ENCODE data around the gene PSMA5. TPM values are rescaled to one million over a fixed set of nuclear protein-coding genes. Genes with fewer than 3 reads are reported as not detected.
"Not testable (repeated sequence)": the region's sequence is repeated elsewhere in the genome, so short reads cannot be mapped to it uniquely, and the experiment has no call there.

Gene PSMA5
- total RNA-seq, 1 donor from 2014 or later = 84.9 TPM

DNA sequence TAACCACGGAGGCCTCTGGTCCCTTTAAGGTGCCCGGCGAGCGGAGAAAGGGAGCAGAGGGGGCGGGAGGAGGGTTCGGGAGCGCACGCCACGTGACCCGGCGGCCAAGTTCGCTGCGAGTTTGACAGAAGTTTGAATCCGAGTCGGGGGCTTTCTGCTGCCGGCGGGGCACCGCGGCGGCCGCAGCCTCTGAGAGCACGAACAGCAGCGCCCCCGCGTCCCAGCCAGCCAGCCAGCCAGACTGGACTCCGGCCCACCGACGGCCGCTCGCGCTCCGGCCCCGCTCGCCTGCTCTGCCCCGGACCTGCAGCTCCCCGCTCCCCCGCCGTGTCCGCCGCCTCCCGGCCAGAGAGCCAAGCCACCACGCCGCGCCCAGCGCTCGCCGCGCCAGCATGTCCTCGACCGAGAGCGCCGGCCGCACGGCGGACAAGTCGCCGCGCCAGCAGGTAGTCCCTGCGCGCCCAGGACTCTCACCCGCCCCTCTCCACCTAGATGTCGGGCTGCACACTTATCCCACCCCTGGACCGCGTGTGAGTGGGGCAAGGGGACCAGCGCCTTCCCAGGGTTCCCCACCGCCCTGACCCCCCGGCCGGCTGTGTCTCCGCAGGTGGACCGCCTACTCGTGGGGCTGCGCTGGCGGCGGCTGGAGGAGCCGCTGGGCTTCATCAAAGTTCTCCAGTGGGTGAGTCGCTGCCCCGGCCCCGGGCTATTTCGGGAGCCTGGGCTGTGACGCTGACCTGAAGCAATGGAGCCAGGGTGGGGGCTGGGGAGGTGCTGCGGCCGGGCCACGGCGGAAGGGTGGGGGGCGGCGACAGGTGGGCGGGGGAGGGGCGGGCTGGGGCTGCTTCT lies 40.4 kb upstream of the PSMA5 start, which contains the start of gene SYPL2:
Gene SYPL2 (plus strand): TSS at position 95 of the 849 bp plus-strand sequence. CDS start 298 bp downstream, at position 393.
- DNase-seq (ENCODE audit: low spot score) = peak; percentile 35
- Mint-ChIP-seq H3K4me3 (ENCODE audit: unreplicated experiment) (peak within 1 kb of the TSS; percentile 87), H3K36me3 (ENCODE audit: low read depth, unreplicated experiment) (no peaks in the 10 kb centered on the region), H3K27me3 (ENCODE audit: unreplicated experiment) (peaks cover 11% of the 10 kb centered on the region), H3K4me1 (ENCODE audit: unreplicated experiment) (peaks cover 2% of the 10 kb centered on the region), H3K9me3 (ENCODE audit: unreplicated experiment) (no peaks in the 10 kb centered on the region), H3K27ac (ENCODE audit: unreplicated experiment) (no peak within 1 kb of the TSS)
- TF ChIP-seq, protein P1, sequence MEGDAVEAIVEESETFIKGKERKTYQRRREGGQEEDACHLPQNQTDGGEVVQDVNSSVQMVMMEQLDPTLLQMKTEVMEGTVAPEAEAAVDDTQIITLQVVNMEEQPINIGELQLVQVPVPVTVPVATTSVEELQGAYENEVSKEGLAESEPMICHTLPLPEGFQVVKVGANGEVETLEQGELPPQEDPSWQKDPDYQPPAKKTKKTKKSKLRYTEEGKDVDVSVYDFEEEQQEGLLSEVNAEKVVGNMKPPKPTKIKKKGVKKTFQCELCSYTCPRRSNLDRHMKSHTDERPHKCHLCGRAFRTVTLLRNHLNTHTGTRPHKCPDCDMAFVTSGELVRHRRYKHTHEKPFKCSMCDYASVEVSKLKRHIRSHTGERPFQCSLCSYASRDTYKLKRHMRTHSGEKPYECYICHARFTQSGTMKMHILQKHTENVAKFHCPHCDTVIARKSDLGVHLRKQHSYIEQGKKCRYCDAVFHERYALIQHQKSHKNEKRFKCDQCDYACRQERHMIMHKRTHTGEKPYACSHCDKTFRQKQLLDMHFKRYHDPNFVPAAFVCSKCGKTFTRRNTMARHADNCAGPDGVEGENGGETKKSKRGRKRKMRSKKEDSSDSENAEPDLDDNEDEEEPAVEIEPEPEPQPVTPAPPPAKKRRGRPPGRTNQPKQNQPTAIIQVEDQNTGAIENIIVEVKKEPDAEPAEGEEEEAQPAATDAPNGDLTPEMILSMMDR (IDR thresholded peaks at IDR 0.05; ENCODE audit: unreplicated experiment) = no peak

DNA sequence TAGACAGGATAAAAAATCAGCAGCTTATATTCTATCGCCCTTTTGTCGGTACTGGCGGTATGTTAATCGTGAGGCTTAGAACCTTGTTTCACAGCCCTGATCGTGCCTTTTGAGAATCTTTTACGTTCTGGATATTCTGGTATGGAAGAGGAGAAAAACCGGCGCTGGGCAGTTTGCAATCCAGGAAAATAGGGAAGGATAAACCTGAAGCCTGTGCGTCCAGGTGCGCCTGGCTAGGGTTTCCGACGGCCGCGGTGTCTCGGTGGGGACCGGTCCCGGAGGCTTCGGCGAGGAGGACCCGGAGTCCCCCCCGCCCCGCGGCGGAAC lies 39.8 kb upstream of the PSMA5 start:
- Mint-ChIP-seq H3K4me1 (ENCODE audit: unreplicated experiment) (peaks cover 2% of the 10 kb centered on the region), H3K27me3 (ENCODE audit: unreplicated experiment) (peaks cover 11% of the 10 kb centered on the region), H3K27ac (ENCODE audit: unreplicated experiment) (no peak overlapping the region), H3K36me3 (ENCODE audit: low read depth, unreplicated experiment) (no peaks in the 10 kb centered on the region), H3K4me3 (ENCODE audit: unreplicated experiment) (peak overlapping the region; percentile 87), H3K9me3 (ENCODE audit: unreplicated experiment) (no peaks in the 10 kb centered on the region)
- no peak for DNase-seq (ENCODE audit: low spot score)
- TF ChIP-seq, protein P1 (IDR thresholded peaks at IDR 0.05; ENCODE audit: unreplicated experiment) = no peak

DNA sequence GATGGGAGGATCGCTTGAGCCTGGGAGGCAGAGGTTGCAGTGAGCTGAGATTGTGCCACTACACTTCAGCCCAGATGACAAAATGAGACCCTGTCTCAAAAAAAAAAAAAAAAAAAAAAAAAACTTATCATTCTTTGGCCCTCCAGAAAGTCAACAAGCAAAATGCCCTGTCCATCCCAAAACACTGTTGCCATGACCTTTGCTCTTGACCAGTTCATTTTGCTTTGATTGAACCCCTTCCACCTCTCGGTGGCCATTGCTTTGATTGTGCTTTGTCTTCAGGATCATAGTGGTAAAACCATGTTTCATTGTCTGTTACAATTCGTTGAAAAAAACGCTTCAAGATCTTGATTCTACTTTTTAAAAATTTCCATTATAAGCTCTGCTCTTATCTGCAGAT lies 31.6 kb upstream of the PSMA5 start:
- H3K4me3 Mint-ChIP-seq (ENCODE audit: unreplicated experiment) = no peak overlapping the region
- H3K27me3 Mint-ChIP-seq (ENCODE audit: unreplicated experiment) = no peaks in the 10 kb centered on the region
- no peaks in the 10 kb centered on the region for H3K9me3 Mint-ChIP-seq (ENCODE audit: unreplicated experiment)

DNA sequence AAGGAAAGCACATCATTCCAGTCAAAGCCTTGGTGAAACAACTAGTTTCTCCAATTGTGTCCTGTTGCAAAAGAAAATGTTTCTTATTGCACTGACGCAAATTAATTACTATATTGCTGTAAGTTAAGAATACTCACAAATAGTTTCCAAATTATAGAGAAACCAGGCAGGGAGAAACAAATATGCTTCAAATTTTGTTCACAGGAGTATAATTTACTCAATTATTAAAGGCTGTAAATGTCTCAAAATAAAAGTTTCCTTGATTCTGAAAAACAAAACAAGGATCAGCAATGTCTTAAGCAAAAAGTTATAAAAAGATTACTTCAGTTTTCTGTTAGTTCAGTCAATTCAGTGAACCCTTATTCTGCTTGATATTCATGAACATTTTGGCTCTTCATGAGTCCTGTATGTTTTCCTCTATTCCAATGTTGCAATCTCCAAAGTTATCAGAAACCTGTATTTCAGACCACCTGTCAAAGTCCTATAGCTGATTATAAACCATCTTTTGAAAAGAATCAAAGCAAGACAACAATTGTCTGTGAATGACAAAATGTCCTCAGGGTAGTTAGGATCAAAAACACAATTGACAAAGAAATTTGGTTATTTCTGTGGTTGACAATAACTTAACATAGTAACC lies 28.4 kb upstream of the PSMA5 start:
- Mint-ChIP-seq H3K27me3 (ENCODE audit: unreplicated experiment) (peaks cover 1% of the 10 kb centered on the region), H3K27ac (ENCODE audit: unreplicated experiment) (no peak overlapping the region), H3K9me3 (ENCODE audit: unreplicated experiment) (peaks cover 4% of the 10 kb centered on the region), H3K36me3 (ENCODE audit: low read depth, unreplicated experiment) (no peaks in the 10 kb centered on the region), H3K4me3 (ENCODE audit: unreplicated experiment) (no peak overlapping the region), H3K4me1 (ENCODE audit: unreplicated experiment) (no peaks in the 10 kb centered on the region)
- TF ChIP-seq, protein P1 (IDR thresholded peaks at IDR 0.05; ENCODE audit: unreplicated experiment) = no peak
- DNase-seq (ENCODE audit: low spot score) = no peak

More for the DNA sequence above, 31.6 kb upstream of the PSMA5 start:
- DNase-seq (ENCODE audit: low spot score) = no peak
- Mint-ChIP-seq H3K27ac (ENCODE audit: unreplicated experiment) (no peak overlapping the region), H3K36me3 (ENCODE audit: low read depth, unreplicated experiment) (no peaks in the 10 kb centered on the region), H3K4me1 (ENCODE audit: unreplicated experiment) (no peaks in the 10 kb centered on the region)
- TF ChIP-seq, protein P1 (IDR thresholded peaks at IDR 0.05; ENCODE audit: unreplicated experiment) = no peak

DNA sequence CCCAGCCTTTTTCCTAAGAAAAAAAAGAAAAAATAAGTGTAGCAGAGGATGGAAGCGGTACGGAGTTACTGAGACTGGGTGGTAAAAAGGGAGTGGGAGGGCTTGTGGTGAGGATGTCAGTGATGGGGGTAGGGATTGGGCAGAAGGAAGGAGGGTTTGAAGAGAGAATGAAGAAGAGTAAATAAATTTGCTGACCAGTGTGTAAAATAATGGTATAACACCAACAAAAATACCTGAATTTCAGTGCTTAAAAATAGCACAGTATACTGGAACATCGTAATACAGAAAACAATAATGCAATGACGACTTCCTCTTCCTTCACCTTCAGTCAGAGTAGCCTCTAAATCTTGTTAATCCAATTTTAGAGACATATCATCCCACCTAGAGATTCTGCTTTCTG lies 21.3 kb upstream of the PSMA5 start:
- no peak overlapping the region for H3K4me3 Mint-ChIP-seq (ENCODE audit: unreplicated experiment)
- no peak for DNase-seq (ENCODE audit: low spot score)
- peaks cover 4% of the 10 kb centered on the region for H3K9me3 Mint-ChIP-seq (ENCODE audit: unreplicated experiment)
- H3K27ac Mint-ChIP-seq (ENCODE audit: unreplicated experiment) = no peak overlapping the region
- TF ChIP-seq, protein P1 (IDR thresholded peaks at IDR 0.05; ENCODE audit: unreplicated experiment) = no peak
- H3K36me3 Mint-ChIP-seq (ENCODE audit: low read depth, unreplicated experiment) = no peaks in the 10 kb centered on the region
- H3K27me3 Mint-ChIP-seq (ENCODE audit: unreplicated experiment) = peaks cover 1% of the 10 kb centered on the region
- H3K4me1 Mint-ChIP-seq (ENCODE audit: unreplicated experiment) = no peaks in the 10 kb centered on the region

DNA sequence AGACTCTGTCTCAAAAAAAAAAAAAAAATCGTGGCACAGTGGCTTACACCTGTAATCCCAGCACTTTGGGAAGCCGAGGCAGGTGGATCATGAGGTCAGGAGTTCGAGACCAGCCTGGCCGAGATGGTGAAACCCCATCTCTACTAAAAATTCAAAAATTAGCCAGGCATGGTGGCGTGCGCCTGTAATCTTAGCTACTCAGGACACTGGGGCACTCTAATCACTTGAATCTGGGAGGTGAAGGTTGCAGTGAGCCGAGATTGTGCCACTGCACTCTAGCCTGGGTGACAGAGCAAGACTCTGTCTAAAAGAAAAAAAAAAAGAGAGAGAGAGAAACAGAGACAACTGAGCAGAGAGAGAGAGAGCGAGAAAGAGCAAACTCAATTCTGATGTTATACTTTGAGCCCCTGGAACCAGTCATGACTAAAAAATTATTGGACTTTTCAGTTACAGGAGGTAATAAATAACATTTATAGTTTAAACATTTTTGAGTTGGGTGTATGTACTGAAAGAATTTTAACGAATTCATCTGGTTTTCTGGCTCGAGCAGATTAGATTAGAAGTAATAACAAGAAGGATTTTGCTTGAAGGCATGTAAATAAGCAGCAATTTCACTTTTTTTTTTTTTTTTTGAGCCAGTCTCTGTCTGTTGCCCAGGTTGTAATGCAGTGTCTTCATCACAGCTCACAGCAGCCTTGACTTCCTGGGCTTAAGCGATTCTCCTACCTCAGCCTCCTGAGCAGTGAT lies 19.9 kb upstream of the PSMA5 start:
- H3K27me3 Mint-ChIP-seq (ENCODE audit: unreplicated experiment); H3K4me1 Mint-ChIP-seq (ENCODE audit: unreplicated experiment); DNase-seq (ENCODE audit: low spot score); H3K4me3 Mint-ChIP-seq (ENCODE audit: unreplicated experiment); H3K36me3 Mint-ChIP-seq (ENCODE audit: low read depth, unreplicated experiment); H3K9me3 Mint-ChIP-seq (ENCODE audit: unreplicated experiment); H3K27ac Mint-ChIP-seq (ENCODE audit: unreplicated experiment): not testable (repeated sequence)

All from endothelial cell (in vitro differentiated cells).